BE2C (cell line): ENCODE results near the gene TCHH.

Experiments
- DNase-seq: peaks from one replicate; pipeline ENCODE4 v3.0.0-alpha.2; 2020
- H3K27me3 ChIP-seq: fragments of 250-450 bp; sonication (Bioruptor Pico); 2 replicates; pipeline ENCODE4 v1.5.1; 2020; ENCODE audit warnings: mild to moderate bottlenecking
- H3K36me3 ChIP-seq: fragments of 250-450 bp; sonication (Bioruptor Pico); 2 replicates; pipeline ENCODE4 v1.5.1; 2020; ENCODE audit warnings: mild to moderate bottlenecking
- H3K4me1 ChIP-seq: fragments of 250-450 bp; sonication (Bioruptor Pico); 2 replicates; pipeline ENCODE4 v1.5.1; 2020
- H3K4me3 ChIP-seq: 2 replicates; pipeline ENCODE4 v1.5.1; 2011; ENCODE audit warnings: low read depth, low read length
- H3K9me3 ChIP-seq: fragments of 250-450 bp; sonication (Bioruptor Pico); 2 replicates; pipeline ENCODE4 v1.5.1; 2020
- TF ChIP-seq, protein P1 (sequence below): IDR thresholded peaks from 2 replicates; pipeline ENCODE4 v1.5.1; 2012; ENCODE audit warnings: mild to moderate bottlenecking, low read depth, low read length

Gene TCHH

DNA sequence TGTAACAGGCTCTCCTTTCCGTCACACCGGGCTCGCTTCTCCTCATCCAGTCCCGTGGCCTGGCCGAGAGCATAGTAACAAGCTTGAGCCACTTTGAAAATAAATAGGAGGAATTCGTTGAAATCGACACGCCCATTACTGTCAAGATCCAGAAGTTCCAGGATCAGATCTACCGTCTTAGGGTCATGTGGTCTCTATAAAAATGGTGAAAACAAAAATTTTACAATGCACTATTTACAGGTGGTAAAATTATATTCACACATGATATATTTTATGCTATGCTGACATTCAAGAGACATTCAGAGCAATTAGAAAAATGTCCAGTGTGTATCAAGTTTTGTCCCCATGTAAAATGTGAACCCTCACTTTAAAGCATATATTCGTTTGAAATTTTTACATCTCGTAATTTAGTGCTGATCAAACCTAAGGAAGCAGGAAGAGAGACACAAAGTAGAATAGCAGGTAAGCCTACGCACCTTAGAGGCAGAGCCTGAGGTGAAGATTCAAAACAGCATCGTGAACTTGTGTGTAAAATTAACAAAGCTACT, 2.3 kb downstream of the TCHH start:
- no peaks in the 10 kb centered on the region for H3K36me3 ChIP-seq
- no peaks in the 10 kb centered on the region for H3K4me1 ChIP-seq
- no peak for DNase-seq
- H3K9me3 ChIP-seq, result no peaks in the 10 kb centered on the region
- TF ChIP-seq, protein P1, sequence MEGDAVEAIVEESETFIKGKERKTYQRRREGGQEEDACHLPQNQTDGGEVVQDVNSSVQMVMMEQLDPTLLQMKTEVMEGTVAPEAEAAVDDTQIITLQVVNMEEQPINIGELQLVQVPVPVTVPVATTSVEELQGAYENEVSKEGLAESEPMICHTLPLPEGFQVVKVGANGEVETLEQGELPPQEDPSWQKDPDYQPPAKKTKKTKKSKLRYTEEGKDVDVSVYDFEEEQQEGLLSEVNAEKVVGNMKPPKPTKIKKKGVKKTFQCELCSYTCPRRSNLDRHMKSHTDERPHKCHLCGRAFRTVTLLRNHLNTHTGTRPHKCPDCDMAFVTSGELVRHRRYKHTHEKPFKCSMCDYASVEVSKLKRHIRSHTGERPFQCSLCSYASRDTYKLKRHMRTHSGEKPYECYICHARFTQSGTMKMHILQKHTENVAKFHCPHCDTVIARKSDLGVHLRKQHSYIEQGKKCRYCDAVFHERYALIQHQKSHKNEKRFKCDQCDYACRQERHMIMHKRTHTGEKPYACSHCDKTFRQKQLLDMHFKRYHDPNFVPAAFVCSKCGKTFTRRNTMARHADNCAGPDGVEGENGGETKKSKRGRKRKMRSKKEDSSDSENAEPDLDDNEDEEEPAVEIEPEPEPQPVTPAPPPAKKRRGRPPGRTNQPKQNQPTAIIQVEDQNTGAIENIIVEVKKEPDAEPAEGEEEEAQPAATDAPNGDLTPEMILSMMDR, result no peak
- H3K4me3 ChIP-seq, result no peak overlapping the region
- H3K27me3 ChIP-seq, result peaks cover 60% of the 10 kb centered on the region

DNA sequence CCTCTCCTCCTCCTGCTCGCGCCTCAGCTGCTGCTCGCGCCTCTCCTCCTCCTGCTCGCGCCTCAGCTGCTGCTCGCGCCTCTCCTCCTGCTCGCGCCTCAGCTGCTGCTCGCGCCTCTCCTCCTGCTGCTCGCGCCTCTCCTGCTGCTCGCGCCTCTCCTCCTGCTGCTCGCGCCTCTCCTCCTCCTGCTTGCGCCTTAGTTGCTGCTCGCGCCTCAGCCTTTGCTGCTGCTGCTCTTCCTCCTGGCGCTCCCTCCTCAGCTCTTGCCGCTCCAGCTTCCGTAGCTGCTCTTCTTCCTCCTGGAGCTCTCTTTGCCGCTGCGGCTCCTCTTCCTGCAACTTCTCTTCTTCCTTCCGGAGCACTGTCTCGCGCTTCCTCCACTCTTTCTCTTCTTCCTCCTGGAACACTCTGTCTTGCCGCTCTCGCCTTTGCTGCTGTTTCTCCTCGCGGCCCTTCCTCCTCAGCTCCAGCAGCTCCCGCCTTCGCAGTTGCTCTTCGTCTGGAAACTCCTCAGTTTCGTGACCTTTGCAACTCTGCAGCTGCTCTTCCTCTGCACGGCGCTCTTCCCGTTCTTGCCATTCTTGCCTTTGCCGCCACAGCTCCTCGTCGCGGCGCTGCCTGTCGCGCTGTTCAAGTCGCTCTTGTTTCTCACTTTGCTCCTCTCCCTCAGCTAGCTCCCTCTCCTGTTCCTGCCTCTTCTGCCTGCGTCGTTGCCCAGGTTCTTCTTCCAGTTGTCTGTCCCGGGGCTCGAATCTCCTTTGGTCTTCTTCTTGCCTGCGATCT, 3.0 kb downstream of the TCHH start:
- Histone ChIP-seq H3K36me3 (no peaks in the 10 kb centered on the region), H3K27me3 (peaks cover 66% of the 10 kb centered on the region), H3K4me1 (no peaks in the 10 kb centered on the region), H3K4me3 (no peak overlapping the region), H3K9me3 (no peaks in the 10 kb centered on the region)
- TF ChIP-seq, protein P1, result no peak
- no peak for DNase-seq

DNA sequence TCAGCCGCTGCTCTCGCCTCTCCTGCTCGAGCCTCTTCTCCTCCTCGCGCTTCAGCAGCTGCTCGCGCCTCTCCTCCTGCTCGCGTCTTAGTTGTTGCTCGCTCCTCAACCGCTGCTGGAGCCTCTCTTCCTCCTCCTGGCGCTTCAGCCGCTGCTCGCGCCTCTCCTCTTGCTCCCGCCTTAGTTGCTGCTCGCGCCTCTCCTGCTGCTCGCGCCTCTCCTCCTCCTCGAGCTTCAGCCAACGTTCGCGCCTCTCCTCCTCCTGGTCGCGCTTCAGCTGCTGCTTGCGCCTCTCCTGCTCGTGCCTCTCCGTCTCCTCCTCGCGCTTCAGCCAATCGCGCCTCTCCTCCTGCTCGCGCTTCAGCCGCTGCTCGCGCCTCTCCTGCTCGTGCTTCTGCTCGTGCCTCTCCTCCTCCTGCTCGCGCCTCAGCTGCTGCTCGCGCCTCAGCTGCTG, 3.7 kb downstream of the TCHH start:
- peak overlapping the region; percentile 24 for H3K4me3 ChIP-seq
- H3K27me3 ChIP-seq, result peaks cover 74% of the 10 kb centered on the region
- H3K9me3 ChIP-seq, result no peaks in the 10 kb centered on the region
- DNase-seq, result peak; percentile 21
- TF ChIP-seq, protein P1, result no peak
- no peaks in the 10 kb centered on the region for H3K4me1 ChIP-seq
- no peaks in the 10 kb centered on the region for H3K36me3 ChIP-seq

DNA sequence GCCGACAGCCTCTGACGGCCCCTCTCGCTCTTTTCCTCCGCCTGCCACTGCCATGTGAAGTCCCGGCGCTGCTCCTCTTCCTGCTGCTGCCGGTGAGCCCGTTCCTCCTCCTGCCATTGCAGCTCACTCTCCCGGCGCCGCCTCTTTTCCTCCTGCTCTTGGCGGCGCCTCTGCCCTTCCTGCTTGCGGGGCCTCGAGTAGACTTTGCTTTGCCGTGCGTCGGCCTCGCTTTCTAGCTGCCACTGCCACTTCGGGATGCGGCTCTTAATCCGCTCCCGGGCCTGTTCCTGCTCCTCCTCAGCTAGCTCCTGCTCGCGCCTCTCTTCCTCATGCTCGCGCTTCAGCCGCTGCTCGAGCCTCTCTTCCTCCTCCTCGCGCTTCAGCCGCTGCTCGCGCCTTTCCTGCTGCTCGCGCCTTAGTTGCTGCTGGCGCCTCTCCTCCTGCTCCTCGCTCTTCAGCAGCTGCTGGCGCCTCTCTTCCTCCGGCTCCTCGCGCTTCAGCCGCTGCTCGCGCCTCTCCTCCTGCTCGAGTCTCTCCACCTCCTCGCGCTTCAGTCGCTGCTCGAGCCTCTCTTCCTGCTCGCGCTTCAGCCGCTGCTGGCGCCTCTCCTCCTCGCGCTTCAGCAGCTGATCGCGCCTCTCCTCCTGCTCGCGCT, 4.3 kb downstream of the TCHH start:
- peaks cover 79% of the 10 kb centered on the region for H3K27me3 ChIP-seq
- TF ChIP-seq, protein P1, result no peak
- H3K4me1 ChIP-seq, result no peaks in the 10 kb centered on the region
- peak; percentile 33 for DNase-seq
- H3K36me3 ChIP-seq, result no peaks in the 10 kb centered on the region
- peak overlapping the region; percentile 24 for H3K4me3 ChIP-seq
- no peaks in the 10 kb centered on the region for H3K9me3 ChIP-seq

DNA sequence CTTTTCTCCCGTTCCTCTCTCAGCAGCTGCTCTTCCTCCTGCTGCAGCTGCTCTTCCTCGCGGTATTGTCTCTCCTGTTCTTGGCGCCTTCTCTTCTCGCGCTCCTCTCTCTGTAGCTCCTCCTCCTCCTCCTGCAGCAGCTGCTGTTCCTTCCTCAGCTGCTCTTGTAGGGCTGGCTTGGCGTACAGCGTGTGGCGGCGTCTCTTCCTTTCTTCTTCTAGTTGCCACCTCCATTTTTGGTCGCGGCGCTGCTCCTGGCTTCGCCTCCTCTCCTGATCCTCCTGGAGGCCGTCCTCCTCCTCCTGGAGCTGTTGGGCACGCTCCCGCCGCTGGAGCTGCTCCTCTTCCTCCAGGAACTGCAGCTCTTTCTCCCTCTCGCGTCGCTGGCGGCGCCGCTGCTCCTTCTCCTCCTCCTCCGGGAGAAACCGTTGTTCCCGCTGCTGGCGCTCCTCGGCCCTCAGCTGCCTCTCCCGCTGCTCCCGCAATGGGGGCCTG, 4.8 kb downstream of the TCHH start:
- H3K4me3 ChIP-seq, result peak overlapping the region; percentile 24
- TF ChIP-seq, protein P1, result no peak
- H3K9me3 ChIP-seq, result no peaks in the 10 kb centered on the region
- peaks cover 79% of the 10 kb centered on the region for H3K27me3 ChIP-seq
- H3K36me3 ChIP-seq, result no peaks in the 10 kb centered on the region
- DNase-seq, result no peak
- no peaks in the 10 kb centered on the region for H3K4me1 ChIP-seq

DNA sequence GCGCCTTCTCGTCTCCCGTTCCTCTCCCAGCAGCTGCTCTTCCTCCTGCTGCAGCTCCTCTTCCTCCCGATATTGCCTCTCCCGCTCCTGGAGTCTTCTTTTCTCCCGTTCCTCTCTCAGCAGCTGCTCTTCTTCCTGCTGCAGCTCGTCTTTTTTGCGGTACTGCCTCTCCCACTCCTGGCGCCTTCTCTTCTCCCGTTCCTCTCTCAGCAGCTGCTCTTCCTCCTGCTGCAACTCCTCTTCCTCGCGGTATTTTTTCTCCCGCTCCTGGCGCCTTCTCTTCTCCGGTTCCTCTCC, 5.3 kb downstream of the TCHH start:
- Histone ChIP-seq H3K4me3 (peak overlapping the region; percentile 20), H3K4me1 (no peaks in the 10 kb centered on the region), H3K36me3 (no peaks in the 10 kb centered on the region), H3K27me3 (peaks cover 78% of the 10 kb centered on the region), H3K9me3 (no peaks in the 10 kb centered on the region)
- TF ChIP-seq, protein P1, result no peak
- DNase-seq, result no peak
